ENCODE data around the gene PROM2.

PROM2 gene

DNA sequence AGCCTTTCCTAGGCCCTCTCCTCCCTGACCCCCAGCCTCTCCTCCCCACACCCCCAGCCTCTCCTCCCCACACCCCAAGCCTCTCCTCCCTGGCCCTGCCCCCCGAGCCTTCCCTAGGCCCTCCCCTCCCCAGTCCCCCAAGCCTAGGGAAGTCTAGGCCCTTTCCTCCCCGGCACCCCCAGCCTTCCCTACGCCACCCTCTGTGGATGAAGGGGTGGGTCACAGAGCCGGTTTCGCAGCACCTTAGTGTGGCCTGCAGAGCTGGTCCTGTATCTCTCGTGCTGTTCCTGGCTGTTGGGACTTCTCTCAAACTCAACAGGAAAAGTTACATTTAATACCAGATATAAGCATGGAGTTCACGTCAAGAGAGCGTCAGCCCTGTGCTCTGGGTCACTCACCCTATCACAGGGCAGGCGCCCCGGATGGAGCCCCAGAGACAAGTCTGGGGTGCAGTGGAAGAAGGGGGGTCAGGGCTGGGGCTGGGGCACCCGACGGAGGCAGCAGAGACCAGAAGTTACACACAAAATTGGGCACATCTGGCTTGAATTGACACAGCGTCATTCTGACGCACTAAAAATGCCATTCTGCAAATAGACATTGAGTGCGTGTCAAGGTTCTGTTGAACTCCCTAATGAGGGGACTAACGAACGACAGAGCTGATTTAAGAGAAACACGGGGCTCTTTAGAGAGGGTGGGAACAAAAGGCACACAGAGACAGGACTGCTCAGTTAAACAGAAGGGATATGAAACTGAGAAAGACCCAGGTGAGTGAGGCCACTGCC, 46.9 kb downstream of the PROM2 start:
- no peak for DNase-seq (ENCODE audit: low spot score)

DNA sequence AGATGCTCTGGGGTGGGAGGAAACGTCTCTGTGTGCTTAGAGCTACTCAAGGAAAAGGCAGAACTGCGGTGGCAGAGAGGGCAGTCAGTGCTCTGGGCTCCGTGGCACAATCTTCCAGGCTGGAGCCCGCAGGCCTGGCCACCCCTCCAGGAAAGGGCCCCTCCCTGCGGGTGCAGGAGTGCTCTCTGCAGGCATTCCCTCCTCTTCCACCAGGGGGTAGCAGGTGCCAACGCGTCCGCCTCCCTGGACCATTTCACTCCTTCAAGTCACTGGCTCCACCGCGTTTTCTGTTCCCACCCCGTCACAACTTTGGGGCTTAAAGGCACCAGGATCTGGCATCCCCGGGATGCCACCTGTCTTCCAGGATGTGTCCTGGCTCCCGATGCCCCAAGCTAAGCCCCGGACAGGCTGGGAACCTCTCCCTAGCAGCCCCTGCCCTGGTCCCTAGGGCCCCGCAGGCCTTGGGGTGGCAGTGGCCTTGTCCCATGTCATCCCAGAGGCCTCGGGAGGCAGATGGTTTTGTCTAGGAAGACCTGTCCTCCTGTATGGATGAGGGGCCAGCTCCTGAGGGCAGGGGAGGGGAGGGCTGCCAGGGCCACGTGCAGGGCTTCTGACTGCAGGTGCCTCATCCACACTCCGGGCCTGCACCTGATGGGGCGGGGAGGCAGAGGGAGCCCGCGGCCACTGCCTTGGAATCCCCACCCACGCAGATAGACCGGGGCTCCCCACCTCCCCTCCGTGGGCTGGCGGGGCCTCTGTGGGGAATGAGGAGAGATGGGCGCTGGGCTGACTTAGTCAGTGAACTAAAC, 49.3 kb downstream of the PROM2 start:
- DNase-seq (ENCODE audit: low spot score), result no peak

DNA sequence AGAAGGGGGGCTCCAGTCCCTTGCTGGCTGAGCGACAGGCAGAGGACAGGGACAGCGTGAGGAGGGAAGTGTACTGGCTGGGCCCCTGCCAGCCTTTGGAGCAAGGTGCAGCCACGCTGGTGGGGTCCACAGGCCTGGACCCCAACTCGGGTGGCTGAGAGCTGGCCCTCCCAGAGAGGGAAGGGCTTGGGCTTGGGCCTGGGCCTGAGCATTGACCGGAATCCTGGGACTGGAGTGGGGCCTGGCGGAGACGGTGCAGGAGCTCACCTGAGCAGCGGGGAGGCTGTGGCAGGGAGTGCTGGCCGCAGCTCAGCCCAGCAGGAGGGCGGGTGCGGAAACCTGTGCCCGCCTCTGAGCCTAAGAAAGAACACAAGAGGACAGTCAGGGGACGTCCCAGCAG, 50.8 kb downstream of the PROM2 start:
- no peak for DNase-seq (ENCODE audit: low spot score)

DNA sequence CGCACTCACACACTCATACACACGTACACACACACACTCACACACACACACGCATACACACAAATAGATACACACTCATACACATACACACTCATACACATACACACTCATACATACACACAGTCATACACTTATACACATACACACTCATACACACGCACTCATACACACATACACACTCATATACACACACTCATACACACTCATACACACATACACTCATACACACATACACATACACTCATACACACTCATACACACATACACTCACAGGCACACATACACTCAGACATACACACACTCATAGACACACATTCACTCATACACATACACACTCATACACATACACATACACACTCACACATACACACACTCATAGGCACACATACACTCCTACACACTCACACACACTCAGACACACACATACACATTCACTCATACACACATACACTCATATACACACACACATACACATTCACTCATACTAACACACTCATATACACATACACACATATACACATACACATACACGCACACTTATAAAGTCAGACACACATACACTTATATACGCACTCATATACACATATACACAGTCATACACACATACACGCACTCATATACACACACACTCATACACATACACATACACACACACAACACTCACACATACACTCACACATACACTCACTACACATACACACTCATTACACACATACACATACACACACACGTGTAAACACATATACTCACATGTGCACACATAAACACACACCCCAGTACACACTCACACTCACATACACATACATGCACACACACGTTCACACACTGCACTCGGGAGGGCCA, 51.6 kb downstream of the PROM2 start:
- no peak for DNase-seq (ENCODE audit: low spot score)

DNA sequence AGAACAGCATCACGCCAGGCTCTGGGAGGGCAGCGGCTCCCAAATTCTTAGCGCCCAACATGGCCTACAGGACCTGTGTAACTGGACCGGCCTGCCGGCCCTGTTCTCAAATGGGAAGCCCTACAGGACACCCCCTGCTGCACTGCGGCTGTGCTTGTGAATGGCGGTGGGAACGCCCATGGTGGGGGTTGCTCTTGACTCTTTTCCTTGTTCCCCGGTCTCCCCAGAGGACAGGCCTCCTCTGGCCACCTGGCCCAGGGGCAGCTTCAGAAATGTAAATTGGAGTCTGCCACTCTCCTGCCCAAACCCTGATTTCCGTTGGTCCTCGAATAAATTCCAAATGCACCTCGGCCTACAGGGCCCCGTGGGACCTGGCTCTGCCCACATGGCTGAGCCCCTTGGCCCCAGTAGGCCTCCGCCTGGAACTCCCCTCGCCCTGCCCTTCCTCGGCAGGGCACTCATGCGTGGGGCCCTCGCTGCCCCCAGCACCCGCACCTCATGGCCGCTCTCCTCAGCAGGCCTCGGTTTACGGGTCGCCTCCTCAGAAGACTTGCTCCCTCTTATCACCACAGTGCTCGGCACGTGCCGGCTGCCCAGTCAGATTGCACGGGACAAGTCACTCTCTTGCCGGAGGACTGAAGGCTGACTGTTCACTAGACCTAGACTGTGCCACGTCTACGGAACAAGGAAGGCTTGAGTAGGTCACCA, 52.3 kb downstream of the PROM2 start:
- DNase-seq (ENCODE audit: low spot score), result no peak

DNA sequence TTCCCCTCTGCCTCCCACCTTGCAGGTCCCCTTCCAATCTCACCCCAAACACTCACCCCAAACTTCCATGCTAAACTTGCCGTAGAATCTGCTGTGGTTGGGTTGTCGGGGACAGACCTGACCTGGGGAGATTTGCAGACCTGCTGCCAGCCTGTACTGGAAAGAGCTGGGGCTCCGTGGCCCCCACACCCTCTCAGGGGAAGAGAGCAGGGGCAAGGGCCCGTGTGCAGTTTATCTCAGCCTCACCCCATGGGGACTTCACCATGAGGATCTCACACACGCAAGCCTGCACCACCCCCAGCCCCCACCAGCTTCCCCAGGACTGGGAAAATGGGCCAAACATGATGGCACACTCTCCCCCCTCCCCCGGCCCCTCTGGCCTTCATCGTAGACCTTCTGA, 53.6 kb downstream of the PROM2 start:
- no peak for DNase-seq (ENCODE audit: low spot score)

DNA sequence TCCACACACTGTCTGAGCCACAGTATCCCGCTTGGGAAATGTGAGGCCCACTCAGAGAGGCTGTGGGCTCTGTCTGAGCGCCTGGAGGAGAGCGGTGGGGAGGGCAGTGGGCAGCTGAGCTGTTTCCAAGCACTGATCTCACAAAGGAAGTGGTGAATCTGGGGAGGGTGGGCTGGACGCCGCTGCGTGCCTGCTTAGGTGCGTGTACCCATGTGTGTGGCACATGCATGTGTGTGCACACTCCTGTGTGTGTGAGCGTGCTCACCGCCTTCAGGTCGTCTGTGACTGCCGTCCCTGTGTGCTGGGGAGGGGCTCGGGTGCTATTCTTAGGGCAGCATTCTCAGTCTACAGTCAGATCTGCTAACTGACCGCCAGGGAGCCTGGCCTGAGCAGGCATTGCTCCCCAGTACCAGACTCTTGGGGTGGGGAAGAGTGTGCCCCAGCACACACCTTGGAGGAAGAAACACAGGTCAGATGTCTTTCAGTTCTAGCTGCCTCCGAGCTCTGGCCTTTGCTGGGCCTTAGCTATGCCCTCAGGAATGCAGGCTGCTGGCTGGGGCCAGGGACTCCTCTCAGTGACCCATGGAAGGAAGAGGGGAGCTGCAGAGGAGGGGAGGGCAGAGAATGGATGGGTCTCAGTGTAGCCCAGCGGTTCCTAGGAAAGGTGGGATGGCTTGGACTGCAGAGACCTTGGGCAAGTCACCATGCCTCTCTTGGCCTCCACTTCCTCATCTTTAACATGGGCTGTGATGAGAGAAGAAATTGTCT, 54.3 kb downstream of the PROM2 start:
- DNase-seq (ENCODE audit: low spot score), result no peak

DNA sequence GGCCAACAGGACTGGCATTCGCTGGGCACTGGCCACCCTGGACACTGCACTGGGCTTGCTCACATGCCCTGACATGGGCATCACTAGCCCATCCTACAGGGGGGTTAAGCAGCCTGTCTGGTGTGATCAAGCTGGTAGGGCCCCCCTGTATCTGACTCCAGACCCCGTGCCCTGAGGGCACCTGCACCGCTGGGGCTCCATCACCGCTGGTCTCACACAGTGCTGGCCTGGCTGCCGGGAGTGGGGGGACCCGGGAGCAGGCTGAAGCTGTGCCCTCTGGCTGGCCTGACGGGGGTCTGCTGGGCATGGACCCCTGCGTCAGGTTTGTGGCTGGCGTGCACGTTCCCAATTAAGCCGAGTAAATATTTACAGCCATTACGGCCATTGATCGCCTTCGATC, 55.2 kb downstream of the PROM2 start:
- no peak for DNase-seq (ENCODE audit: low spot score)

DNA sequence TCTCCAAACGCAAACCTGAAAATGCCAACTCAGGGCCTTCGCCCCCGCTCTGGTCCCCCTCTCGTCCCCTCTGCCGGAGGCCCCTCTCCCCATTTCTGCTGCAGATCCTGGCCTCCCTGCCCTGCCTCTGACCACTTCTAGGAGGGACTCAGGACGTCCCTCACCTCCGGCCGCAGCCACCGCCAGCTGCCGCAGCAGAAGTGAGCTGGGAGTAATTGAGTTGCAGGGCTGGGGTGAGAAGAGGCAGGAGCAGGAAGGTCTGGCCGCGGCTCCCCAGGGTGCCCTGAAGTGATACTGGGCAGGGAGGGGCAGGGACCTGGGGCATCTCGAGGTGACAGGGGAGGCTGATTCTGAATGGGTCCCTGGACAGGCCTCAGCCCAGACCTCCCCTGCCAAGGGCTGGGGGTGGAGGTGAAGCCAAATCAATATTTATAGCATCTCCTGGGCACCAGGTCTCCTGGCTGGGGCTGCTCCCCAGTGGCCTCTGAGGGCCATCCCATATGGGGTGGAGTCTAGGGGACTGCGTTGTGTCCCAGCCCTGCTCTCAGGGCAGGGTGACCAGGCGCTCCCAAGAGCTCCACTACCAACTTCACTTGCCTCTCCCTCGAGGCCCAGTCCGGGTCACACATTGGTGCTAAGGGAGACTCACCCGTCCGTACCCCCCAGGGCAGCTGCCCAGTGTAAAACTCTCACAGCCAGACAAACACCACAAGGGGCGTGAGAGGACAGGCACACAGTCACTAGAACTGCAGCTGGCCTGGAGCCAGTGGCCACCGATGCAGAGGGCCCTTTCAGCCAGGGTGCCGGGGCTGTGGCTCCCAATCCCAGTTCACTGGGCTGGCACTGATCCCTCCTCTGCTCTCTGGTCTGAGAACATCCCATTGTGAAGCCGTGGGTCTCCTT, 55.9 kb downstream of the PROM2 start:
- no peak for DNase-seq (ENCODE audit: low spot score)

DNA sequence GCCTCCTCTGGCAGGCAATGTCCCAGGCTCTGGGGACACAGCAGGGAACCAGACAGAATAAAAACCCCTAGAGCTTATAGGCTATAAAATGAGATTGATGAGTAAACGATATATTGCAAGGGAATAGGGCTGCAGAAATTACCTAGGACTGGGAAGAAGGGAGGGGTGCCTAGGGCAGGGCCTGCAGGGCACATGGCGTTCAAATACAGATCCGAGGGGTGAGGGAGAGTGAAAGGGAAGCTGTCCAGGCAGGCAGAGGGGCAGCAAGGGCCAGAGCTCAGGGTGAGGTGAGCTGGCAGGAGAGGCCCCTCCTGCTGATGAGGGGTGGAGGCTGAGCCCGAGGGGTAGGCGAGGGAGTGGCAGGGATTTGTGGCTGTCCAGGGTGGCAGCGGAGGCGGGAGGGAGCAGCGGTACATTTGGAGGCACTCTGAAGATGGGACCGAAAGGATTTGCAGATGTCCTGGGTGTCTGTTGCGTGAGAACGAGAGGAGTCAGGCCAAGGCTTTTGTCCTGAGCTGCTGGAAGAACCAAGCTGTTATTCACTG, 56.6 kb downstream of the PROM2 start:
- no peak for DNase-seq (ENCODE audit: low spot score)

DNA sequence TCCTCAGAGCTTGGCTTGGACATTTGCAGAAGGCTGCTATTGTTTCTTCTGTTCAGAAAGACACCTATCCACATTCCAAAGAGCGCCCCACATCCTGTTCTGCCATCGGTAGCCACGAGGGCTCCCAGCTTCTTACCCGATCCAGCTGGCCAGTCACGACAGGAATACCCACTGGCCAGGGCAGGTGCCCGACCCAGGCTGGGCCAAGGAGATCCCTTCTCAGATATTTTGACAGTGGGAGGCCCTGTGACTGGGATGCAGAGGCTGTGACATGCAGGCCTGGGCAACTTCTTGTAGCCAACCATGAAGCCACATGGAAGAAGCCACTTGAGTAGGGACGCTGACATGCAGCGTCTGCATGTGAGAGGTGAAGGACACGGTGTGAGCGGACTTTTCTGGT, 57.4 kb downstream of the PROM2 start:
- no peak for DNase-seq (ENCODE audit: low spot score)

DNA sequence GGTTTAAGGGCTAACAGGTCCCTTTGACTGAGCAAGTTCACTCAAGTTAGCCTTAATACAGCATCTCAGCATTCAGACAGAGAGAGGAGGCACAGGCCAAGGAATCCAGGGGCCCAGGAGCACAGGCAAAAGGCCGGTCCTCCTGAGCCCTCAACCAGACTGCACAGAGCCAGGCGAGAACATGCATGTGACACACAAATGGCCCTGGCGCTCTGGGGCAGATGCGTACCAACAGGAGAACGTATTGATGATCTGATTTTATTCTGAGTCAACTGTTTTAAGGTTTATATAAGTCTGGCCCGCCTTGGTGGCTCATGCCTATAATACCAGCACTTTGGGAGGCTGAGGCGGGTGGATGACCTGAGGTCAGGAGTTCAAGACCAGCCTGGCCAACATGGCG, 57.8 kb downstream of the PROM2 start:
- no peak for DNase-seq (ENCODE audit: low spot score)

DNA sequence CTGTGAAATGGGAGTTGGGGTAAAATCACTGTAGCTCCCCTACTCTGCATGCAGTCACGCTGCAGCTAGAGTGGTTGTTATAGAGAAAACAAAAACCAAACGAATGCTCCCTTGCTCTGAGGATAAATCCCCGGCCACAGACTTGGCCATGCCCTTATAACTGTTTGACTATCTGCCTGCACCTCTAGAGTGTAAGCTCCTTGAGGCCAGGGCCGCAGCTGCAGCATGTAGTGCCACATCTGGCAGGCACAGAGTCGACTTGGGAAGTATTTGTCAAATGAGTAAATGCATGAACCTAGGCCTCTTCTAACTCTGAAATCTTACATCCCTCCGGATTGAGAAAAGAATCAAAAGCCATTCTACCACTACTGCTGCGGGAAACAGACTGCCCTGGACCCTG, 58.8 kb downstream of the PROM2 start:
- DNase-seq (ENCODE audit: low spot score), result no peak

DNA sequence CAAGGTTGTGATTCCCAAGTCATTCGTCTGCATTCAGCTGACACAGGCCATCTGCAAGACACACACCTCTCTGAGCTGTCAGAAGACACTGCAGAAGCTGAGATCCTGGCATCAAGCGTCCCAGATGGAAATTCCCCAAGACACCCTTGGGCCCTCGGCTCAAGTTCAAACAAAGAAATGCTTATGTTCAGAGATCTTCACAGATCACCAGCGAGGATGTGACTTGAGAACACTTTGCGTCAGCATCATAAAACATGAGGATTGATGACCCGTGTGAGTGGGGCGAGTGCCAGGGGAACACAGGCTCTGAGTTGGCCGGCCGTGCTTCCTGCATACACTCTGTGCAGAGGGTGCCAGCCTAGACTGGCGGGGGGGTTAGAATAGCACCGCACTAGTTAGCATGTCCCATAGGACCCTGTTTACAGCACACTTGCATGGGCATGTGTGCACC, 59.7 kb downstream of the PROM2 start:
- no peak for DNase-seq (ENCODE audit: low spot score)

DNA sequence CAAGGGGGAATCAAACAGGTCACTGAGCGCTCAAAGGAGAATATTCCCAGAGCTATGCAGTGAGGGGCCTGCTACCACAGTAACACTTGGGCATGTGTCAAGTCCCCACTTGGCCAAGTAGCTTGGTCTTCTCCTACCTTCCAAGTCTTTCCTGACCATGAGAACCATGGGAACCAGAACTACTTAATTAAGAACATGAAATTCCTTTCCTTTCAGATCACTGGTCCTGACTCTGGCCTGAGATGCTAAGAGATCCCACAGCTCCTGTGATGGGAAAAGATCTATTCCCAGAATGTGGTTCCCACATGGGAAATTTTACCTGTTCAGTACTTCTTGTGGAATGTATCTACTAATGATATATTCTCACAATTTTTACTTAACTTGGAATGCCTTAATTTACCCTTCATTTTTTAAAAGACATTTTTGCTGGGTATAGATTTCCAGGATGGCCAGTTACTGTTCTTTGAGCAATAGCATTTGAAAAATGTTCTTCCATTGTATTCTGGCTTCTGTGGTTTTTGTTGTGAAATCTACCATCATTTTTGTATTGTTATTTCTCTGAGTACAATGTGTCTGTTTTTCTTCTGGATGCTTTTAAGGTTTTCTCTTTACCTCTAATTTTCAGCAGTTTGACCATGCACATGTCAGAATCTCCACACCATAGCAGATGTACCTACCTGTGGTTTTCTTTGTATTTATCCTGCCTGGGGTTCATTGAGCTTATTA, 60.8 kb downstream of the PROM2 start:
- DNase-seq (ENCODE audit: low spot score), result no peak

DNA sequence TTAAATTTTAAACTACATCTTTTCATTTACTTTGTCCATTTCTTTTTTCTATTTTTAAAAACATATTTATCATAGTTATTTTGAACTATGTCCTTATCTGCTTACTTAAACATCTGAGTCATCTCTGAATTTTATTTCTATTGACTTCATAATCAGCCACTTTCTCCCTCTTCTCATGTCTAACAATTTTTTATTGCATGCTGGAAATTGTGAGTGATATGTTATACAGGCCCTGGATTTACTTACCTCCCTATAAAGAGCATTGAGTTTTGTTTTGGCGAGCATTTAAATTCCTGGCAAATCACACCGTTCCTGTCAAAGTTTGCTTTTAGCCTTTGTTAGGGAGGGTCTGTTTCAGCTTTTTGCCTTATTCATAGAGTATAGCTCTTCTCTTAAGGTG, 62.2 kb downstream of the PROM2 start:
- no peak for DNase-seq (ENCODE audit: low spot score)

DNA sequence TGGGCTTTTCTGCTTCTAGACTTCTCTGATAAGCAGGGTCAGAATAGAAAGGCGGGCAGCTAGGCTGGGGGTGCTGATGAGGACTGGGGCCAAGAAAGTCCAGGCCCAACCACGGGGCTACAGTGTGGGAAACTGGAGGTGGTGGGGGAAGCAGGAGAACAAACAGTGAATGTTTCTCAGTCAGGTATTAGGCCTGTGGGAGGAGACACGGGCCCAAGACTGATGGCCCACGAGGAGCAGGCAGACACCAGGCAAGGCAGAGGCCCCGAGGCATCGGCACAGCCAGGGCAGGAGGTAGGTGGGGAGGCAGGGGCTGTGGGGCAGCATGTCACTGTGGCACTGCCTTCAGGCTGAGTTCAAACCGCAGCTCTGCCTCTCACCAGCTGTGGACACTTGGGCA, 63.6 kb downstream of the PROM2 start:
- DNase-seq (ENCODE audit: low spot score), result no peak

All from ecto neural progenitor cell (in vitro differentiated cells).